ENCODE results near the gene APOA5. TPM values are rescaled to one million over a fixed set of nuclear protein-coding genes. Genes with fewer than 3 reads are reported as not detected.

Gene APOA5
- total and polyA plus RNA-seq, 9 of the 15 experiments (the other 6 are each of a cell fraction or from before 2014, with no cell fraction given), result not detected

- peak; percentile 24; the same call in 1 of the 2 replicates for TF ChIP-seq ATF3 (IDR thresholded peaks at IDR 0.05)
- no peak for TF ChIP-seq ATF3 (CRISPR knock-in tag; conservative IDR thresholded peaks at IDR 0.05)
- no peak for TF ChIP-seq KHSRP (IDR thresholded peaks at IDR 0.05)
- no peak for TF ChIP-seq ZNF766 (CRISPR knock-in tag; conservative IDR thresholded peaks at IDR 0.05)
- TF ChIP-seq HNRNPUL1 (IDR thresholded peaks at IDR 0.05; ENCODE audit: low read length), result no peak
- TF ChIP-seq ZNF586 (CRISPR knock-in tag; conservative IDR thresholded peaks at IDR 0.05), result no peak
- no peak for TF ChIP-seq NR2C2 (CRISPR knock-in tag; IDR thresholded peaks at IDR 0.05)
- TF ChIP-seq NR2C2 (tag; IDR thresholded peaks at IDR 0.05), result no peak
- no peak for TF ChIP-seq HOXB6 (CRISPR knock-in tag; IDR thresholded peaks at IDR 0.05; ENCODE audit: borderline replicate concordance)
- no peak for TF ChIP-seq ZNF274 (IDR thresholded peaks at IDR 0.05; ENCODE audit: borderline replicate concordance, low read depth, low read length)
- no peak for TF ChIP-seq BRCA1 (IDR thresholded peaks at IDR 0.05)
- no peak for TF ChIP-seq BRCA1 (CRISPR knock-in tag; IDR thresholded peaks at IDR 0.05)
- TF ChIP-seq ILF3 (IDR thresholded peaks at IDR 0.05; ENCODE audit: borderline replicate concordance), result no peak
- TF ChIP-seq MCM5 (IDR thresholded peaks at IDR 0.05; ENCODE audit: low read depth), result no peak
- no peak for TF ChIP-seq RBBP5 (IDR thresholded peaks at IDR 0.05; ENCODE audit: borderline replicate concordance, insufficient read depth, low read length, poor library complexity, severe bottlenecking)
- no peak for TF ChIP-seq ZNF124 (CRISPR knock-in tag; IDR thresholded peaks at IDR 0.05)
- TF ChIP-seq ZBTB49 (CRISPR knock-in tag; IDR thresholded peaks at IDR 0.05; ENCODE audit: borderline replicate concordance), result no peak
- TF ChIP-seq XRCC4 (IDR thresholded peaks at IDR 0.05; ENCODE audit: extremely low read depth, insufficient read depth, insufficient read length), result no peak
- no peak for TF ChIP-seq FOXA3 (CRISPR knock-in tag; conservative IDR thresholded peaks at IDR 0.05 in 1 of 2, IDR thresholded peaks at IDR 0.05 in 1 of 2)
- TF ChIP-seq MAFK (IDR thresholded peaks at IDR 0.05; ENCODE audit: low read length), result peak; percentile 52; the same call in 1 of the 2 replicates
- TF ChIP-seq SAFB2 (IDR thresholded peaks at IDR 0.05; ENCODE audit: borderline replicate concordance, low read depth, low read length, severe bottlenecking), result no peak
- 0 out of 4 replicates have a peak, but pooled peaks of 1 of the 2 experiments have one; percentile 17 for TF ChIP-seq TBL1XR1 (IDR thresholded peaks at IDR 0.05; ENCODE audit: low read length in 2 of 2)
- TF ChIP-seq HNRNPH1 (optimal IDR thresholded peaks at IDR 0.05; ENCODE audit: low read depth, low read length), result no peak
- no peak for TF ChIP-seq MECOM (CRISPR knock-in tag; IDR thresholded peaks at IDR 0.05)
- no peak for TF ChIP-seq GABPB1 (CRISPR knock-in tag; IDR thresholded peaks at IDR 0.05)
- no peak for TF ChIP-seq THRB (CRISPR knock-in tag; conservative IDR thresholded peaks at IDR 0.05)
- no peak for TF ChIP-seq SMARCB1 (IDR thresholded peaks at IDR 0.05; ENCODE audit: insufficient read length, low read depth)
These were observed 15.1 kb downstream of the APOA5 start (continued) for GRCh38 chr11:116776522-116776984.

Measured in K562 (cell line).